Hematopoietic multipotent progenitor cell treated with erythropoietin and hydrocortisone succinate and interleukin-3 and kit ligand, for 8 days (in vitro differentiated cells): ENCODE data around the gene SNRNP48.

ENCODE experiments used
- DNase-seq: peaks from one replicate; pipeline ENCODE4 v3.0.0-alpha.2; 2015

The SNRNP48 gene

GRCh38 chr6:7589949-7590917, at the start of gene SNRNP48:
TSS of gene SNRNP48 (plus strand) at chr6:7590198. CDS start at chr6:7590258, 60 bp downstream.
- DNase-seq = peak; percentile 95

- DNase-seq = no peak
Measured at GRCh38 chr6:7540595-7540994, 49.4 kb upstream of the SNRNP48 start.

GRCh38 chr6:7541175-7542064, 48.6 kb upstream of the SNRNP48 start, which contains the start of gene DSP:
TSS of gene DSP (plus strand) at chr6:7541671. CDS start at chr6:7541916, 245 bp downstream.
- no peak for DNase-seq

- DNase-seq = no peak
Measured at GRCh38 chr6:7542065-7542873, 47.7 kb upstream of the SNRNP48 start.

GRCh38 chr6:7542874-7543624, 46.9 kb upstream of the SNRNP48 start:
- DNase-seq = no peak

- DNase-seq = no peak
Measured at GRCh38 chr6:7543789-7544424, 46.1 kb upstream of the SNRNP48 start.

- DNase-seq = no peak
Measured at GRCh38 chr6:7544597-7544996, 45.4 kb upstream of the SNRNP48 start.

GRCh38 chr6:7545316-7546019, 44.5 kb upstream of the SNRNP48 start:
- DNase-seq = no peak

- no peak for DNase-seq
Measured at GRCh38 chr6:7546020-7546369, 44.0 kb upstream of the SNRNP48 start.

GRCh38 chr6:7546383-7546782, 43.6 kb upstream of the SNRNP48 start:
- no peak for DNase-seq

GRCh38 chr6:7546896-7547295, 43.1 kb upstream of the SNRNP48 start:
- no peak for DNase-seq

GRCh38 chr6:7547315-7547714, 42.7 kb upstream of the SNRNP48 start:
- no peak for DNase-seq

GRCh38 chr6:7550433-7550801, 39.6 kb upstream of the SNRNP48 start:
- DNase-seq = no peak

GRCh38 chr6:7554533-7555275, 35.3 kb upstream of the SNRNP48 start:
- DNase-seq = no peak

- DNase-seq = no peak
Measured at GRCh38 chr6:7555671-7556070, 34.3 kb upstream of the SNRNP48 start.

GRCh38 chr6:7556394-7557106, 33.4 kb upstream of the SNRNP48 start:
- DNase-seq = no peak

GRCh38 chr6:7557652-7558051, 32.3 kb upstream of the SNRNP48 start:
- DNase-seq = no peak

GRCh38 chr6:7558781-7559180, 31.2 kb upstream of the SNRNP48 start:
- DNase-seq = no peak

GRCh38 chr6:7559196-7559595, 30.8 kb upstream of the SNRNP48 start:
- DNase-seq = no peak
